ENCODE measurements around the gene UCN.
"Not testable (repeated sequence)": the region's sequence is repeated elsewhere in the genome, so short reads cannot be mapped to it uniquely, and the experiment has no call there.

UCN gene

DNA sequence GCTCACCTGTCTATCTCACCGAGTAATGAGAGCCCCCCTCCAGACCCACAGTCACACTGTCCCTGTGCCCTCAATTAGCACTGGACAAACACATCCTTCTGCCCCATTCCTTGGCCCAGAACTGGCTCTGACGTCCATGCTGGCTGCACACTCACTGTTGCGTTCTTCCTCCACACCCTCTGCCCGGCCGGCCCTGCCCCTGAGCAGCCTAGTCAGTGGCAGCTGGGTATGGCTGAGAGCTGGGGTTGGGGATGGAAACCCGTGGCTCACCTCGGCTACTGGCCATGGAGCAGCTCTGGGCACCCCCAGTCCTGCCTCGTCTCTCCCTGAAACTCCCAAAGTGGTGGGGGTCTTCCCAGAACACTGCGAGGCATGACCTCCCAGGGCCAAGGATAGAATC is 6.5 kb upstream of the UCN start:
- no peak for DNase-seq (ENCODE audit: low read depth in 2 of 2)

- no peak for DNase-seq (ENCODE audit: low read depth in 2 of 2)
Measured at GRCh38 chr2:27313882-27314645, 5.8 kb upstream of the UCN start.

GRCh38 chr2:27312152-27312551 is 3.9 kb upstream of the UCN start:
- DNase-seq (ENCODE audit: low read depth in 2 of 2) = no peak

GRCh38 chr2:27309651-27310050 is 1.4 kb upstream of the UCN start:
- no peak for DNase-seq (ENCODE audit: low read depth in 2 of 2)

DNA sequence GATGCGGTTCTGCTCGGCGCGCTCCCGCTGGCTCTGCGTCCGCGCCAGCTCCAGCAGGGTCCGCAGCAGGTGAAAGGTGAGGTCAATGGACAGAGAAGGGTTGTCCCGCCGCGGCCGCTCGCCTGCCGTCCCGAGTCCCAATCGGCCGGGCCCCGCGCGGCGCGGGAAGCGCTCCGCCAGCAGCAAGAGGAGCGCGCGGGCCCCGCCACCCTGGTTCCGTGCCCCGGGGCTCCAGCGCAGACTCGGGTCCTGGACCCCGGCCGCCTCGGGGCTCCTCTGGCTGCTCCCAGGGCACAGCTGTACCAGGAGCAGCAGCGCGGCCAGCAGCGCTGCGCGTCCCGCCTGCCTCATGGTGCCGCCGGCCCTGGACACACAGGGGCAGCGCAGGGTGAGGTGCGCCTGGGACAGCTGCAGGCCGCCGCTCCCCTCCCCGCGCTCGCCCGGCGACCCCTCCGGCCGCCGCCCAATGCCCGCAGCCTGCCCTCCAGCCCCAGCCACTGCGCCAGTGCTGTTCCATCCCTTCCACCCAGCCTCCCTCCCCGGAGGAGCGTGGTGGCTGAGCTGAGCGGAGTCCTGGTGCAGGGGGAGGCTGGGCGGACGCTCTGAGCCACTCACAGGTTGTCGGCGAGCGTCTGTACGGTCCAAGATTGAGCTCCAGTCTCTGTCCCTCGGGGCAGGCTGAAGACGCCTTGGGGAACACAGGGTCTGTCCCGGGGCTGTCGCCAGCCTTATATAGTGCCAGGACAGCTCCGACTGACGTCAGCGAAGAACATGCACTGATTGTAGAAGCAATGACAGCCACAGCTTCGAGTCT is 493 bp downstream of the UCN start:
- no peak for DNase-seq (ENCODE audit: low read depth in 2 of 2)

DNA sequence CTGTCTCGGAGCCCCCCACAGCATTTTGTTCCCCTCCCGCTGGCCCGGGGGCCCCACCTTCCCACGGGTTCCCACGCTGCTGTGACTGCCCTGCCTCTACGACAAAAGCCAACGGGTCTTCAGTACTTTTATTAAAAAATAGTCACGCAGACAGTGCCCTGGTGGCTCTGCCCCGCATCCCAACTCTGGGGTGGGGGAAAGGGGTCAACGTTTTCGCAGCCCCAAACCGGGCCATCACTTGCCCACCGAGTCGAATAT is 1.0 kb downstream of the UCN start:
- DNase-seq (ENCODE audit: low read depth in 2 of 2) = no peak

- DNase-seq (ENCODE audit: low read depth in 2 of 2) = peak; percentile 10 to 36
Measured at GRCh38 chr2:27306573-27307286, 1.5 kb downstream of the UCN start.

- DNase-seq (ENCODE audit: low read depth in 2 of 2) = no peak
Measured at GRCh38 chr2:27306136-27306535, 2.1 kb downstream of the UCN start.

DNA sequence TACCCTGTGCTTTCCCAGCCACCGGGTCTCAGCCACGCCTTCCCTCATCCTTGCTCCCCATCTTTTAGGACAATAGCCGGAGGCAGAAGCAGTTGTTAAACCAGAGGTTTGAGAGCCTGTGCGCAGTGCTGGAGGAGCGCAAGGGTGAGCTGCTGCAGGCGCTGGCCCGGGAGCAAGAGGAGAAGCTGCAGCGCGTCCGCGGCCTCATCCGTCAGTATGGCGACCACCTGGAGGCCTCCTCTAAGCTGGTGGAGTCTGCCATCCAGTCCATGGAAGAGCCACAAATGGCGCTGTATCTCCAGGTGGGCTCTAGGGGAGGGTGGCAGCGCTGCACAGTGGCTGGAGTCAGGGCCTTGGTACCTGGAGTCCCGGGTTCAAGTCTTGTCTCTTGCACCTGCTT is 2.7 kb downstream of the UCN start:
- DNase-seq (ENCODE audit: low read depth in 2 of 2) = no peak

DNA sequence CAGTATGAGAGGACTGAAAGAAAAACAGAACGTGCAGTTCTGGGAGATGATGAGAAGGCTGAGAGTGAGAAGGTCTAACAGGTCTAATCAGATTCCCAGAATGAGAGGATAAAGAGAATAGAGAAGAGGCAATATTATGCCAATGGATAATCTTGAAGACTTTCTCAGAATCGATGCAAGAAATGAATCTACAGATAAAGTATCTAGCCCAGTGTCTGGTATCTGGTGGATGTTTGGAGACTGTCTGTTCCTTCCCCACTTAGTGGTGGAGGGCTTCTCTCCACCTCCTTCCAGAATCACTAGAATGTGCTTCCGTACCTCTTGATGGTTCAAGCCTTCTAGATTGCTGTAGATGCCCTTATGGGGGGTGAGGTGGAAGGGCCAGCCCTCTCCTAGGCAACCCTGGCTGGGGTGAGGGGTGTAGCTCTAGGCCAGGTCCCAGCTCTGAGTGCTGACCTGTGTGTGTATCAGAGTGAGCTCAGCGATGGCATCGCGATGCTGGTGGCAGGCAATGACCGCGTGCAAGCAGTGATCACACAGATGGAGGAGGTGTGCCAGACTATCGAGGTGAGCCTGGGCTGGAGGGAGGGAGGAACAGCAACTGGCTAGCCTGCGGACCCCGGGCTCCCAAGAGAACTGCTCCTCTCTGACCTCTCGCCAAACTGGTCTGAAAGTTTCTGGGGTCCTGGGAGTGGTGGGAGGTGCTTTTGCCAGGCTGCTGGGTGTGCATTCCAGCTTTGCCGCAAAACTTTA is 3.6 kb downstream of the UCN start:
- DNase-seq (ENCODE audit: low read depth in 2 of 2) = no peak

- no peak for DNase-seq (ENCODE audit: low read depth in 2 of 2)
Measured at GRCh38 chr2:27303093-27304025, 4.9 kb downstream of the UCN start.

DNA sequence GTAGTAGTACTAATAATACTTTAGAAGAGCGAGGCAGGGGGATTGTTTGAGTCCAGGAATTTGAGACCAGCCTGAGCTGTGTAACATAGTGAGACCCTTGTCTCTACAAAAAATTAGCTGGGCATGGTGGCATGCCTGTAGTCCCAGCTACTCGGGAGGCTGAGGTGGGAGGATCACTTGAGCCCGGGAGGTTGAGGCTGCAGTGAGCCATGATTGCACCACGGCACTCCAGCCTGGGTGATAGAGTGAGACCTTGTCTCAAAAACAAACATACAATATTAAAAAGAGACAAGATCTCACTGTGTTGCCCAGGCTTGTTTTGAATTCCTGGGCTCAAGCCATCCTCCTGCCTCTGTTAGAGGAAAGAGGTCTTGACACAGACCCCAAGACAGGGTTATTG is 7.6 kb downstream of the UCN start:
- DNase-seq (ENCODE audit: low read depth in 2 of 2) = not testable (repeated sequence)

GRCh38 chr2:27298391-27299080 is 9.7 kb downstream of the UCN start:
- no peak for DNase-seq (ENCODE audit: low read depth in 2 of 2)

DNA sequence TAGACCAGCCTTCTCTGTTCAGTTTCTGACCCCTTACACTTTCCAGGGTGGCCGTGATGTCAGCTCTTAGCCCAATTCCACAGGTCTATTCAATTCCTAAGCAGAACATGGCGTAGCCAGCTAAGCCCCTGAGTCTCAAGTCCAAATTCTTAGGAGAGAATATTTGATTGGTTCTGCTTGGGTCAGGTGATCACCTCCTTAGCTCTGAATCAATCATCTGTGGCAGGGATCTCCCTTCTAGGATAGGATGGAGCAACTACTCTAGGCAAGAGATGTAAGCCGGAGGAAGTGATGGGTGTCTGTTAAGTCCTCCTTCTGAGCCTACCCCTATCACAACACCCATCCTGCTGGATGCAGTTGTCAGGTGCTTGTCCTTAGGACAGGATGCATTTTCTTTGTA is 11.1 kb downstream of the UCN start:
- DNase-seq (ENCODE audit: low read depth in 2 of 2) = no peak

DNA sequence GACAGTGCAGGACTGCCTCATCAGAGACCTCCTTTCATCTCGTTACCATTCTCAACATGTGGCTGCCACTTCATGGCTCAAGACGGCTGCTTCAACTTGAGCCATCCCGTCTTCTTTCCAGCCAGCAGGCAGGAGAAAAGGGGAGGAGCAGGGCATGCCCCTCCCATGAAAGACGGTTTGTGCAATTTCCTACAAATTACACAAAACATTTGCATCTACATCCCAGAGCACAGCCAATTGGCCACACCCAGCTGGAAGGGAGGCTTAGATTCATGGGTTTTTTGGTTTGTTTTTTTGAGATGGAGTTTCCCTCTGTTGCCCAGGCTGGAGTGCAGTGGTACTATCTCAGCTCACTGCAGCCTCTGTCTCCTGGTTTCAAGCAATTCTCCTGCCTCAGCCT is 11.8 kb downstream of the UCN start:
- no peak for DNase-seq (ENCODE audit: low read depth in 2 of 2)

- no peak for DNase-seq (ENCODE audit: low read depth in 2 of 2)
Measured at GRCh38 chr2:27294928-27295327, 13.3 kb downstream of the UCN start.

GRCh38 chr2:27291865-27292264 is 16.4 kb downstream of the UCN start:
- no peak for DNase-seq (ENCODE audit: low read depth in 2 of 2)

DNA sequence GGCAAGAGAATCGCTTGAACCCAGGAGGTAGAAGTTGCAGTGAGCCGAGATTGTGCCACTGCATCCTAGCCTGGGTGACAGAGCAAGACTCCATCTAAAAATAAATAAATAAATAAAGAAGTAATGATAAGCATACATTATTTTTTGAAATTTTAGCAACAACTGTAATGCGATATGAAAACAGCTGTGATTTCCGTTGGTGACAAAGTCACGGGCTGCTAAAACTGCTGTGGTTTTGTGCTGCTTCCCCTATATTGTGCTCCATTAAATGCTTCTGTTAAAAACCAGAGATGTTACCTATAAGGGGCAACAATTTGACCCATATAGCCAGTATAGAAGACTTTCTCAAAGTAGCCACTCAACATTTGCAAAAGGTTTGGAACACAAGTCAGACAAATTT is 17.7 kb downstream of the UCN start:
- no peak for DNase-seq (ENCODE audit: low read depth in 2 of 2)

GRCh38 chr2:27288610-27289009 is 19.6 kb downstream of the UCN start:
- no peak for DNase-seq (ENCODE audit: low read depth in 2 of 2)

DNA sequence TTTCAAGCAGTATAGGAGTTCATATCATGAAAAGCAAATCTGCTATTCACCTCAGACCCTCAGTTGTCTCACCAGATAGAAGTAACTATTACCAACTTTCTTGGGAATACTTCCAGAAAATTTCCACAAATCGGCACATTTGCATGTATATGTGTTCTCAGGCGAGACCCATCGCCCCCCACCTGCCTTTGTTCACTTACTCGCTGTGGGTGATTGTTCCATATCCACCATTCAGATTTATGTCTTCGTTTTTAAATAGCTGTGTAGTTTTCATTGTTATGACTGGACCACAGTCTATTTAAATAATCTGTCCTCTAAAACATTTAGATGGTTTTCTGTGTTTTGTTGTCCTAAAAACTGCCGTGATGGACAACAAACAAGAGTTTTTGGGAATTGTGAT is 22.8 kb downstream of the UCN start:
- DNase-seq (ENCODE audit: low read depth in 2 of 2) = no peak

- DNase-seq (ENCODE audit: low read depth in 2 of 2) = no peak
Measured at GRCh38 chr2:27284996-27285395, 23.2 kb downstream of the UCN start.
